LNCAP (cell line): ENCODE results near the gene CERS5.

ENCODE experiments used
- CTCF ChIP-seq: fragments of 450-650 bp; IDR thresholded peaks from 2 replicates; pipeline ENCODE4 v1.5.1; 2017; ENCODE audit warnings: mild to moderate bottlenecking

Gene CERS5

GRCh38 chr12:50186681-50187080 is 19.5 kb upstream of the CERS5 start:
- no peak for TF ChIP-seq CTCF

DNA sequence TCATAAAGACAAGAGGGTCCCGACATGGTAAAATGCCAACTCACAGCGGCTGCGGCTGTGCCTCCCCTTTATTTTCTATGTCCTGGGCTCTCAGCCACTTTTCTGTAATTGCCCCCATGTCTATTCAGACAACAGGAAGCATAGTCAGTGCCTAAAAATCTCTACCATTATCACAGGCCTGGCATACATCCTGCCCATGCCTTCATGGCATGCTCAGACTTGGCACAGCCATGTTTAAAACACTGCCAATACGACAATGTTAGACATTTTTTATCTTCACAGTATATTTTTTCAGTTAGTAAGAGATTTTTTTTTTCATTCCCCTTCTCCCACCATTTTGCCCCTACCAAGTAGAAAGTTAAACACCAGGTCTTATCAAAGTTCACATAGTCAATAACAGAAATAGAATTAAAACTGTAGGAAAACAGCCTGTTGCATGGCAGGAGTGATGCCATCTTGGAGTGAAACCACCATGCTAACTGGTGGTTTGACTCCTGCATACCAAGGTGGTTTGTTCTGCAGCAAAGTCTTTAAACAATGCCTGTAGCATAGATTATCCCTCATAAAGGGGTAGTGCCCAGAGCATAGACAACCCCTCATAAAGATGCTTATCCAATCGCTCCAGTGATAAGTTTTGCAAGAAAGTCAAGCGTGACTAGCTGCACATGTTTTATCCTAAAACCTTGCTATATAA is 18.9 kb upstream of the CERS5 start:
- TF ChIP-seq CTCF, result no peak

- no peak for TF ChIP-seq CTCF
These were observed 18.2 kb upstream of the CERS5 start for GRCh38 chr12:50185301-50185895.

- TF ChIP-seq CTCF, result no peak
These were observed 17.1 kb upstream of the CERS5 start for GRCh38 chr12:50184261-50184660.

GRCh38 chr12:50182461-50182860 is 15.3 kb upstream of the CERS5 start:
- 0 out of 2 replicates have a peak, but pooled peaks have one; percentile 22 for TF ChIP-seq CTCF

- no peak for TF ChIP-seq CTCF
These were observed 14.5 kb upstream of the CERS5 start for GRCh38 chr12:50181691-50182090.

GRCh38 chr12:50175716-50176026 is 8.5 kb upstream of the CERS5 start:
- TF ChIP-seq CTCF, result peak; percentile 21; the same call in 1 of the 2 replicates
